ENCODE results near the gene UBC. TPM values are rescaled to one million over a fixed set of nuclear protein-coding genes. Genes with fewer than 3 reads are reported as not detected.
A peak's percentile ranks its signal among the peaks of the same experiment; 100 is the strongest.
"Not testable (repeated sequence)": the region's sequence is repeated elsewhere in the genome, so short reads cannot be mapped to it uniquely, and the experiment has no call there.

The UBC gene
- total and polyA plus RNA-seq, 2 donors (not counting 1 experiment from before 2014, with no cell fraction given), result 953 to 4,477 TPM

GRCh38 chr12:124913474-124914391, 717 bp downstream of the UBC start:
- Histone ChIP-seq H3K4me2 (replicated peaks; ENCODE audit: low read depth, low read length, poor library complexity, severe bottlenecking) (peak overlapping the region; percentile 78), H2AFZ (ENCODE audit: insufficient read depth, low read depth, low read length, poor library complexity, severe bottlenecking) (no peak overlapping the region), H3K79me2 (ENCODE audit: control insufficient read depth, insufficient read depth, low read length) (peaks cover 27% of the 10 kb centered on the region), H3K9ac (ENCODE audit: low read length) (peak overlapping the region; percentile 100), H3K4me1 (ENCODE audit: control insufficient read depth in 2 of 2, insufficient read depth in 2 of 2, low read length in 2 of 2) (peaks cover 47 to 58% of the 10 kb centered on the region in 2 donors), H3K27me3 (replicated peaks in 1 of 4; ENCODE audit: control extremely low read depth in 1 of 4, control insufficient read depth in 3 of 4, insufficient read depth in 4 of 4, low read length in 3 of 4) (no peaks in the 10 kb centered on the region), H3K27ac (ENCODE audit: low read length in 2 of 2) (peak overlapping the region; percentile 99 to 100), H3K9me3 (ENCODE audit: control extremely low read depth in 1 of 3, control insufficient read depth in 2 of 3, insufficient read depth in 1 of 3, low read length in 2 of 3) (no peaks in the 10 kb centered on the region), H4K20me1 (ENCODE audit: control insufficient read depth, insufficient read depth, low read length, poor library complexity, severe bottlenecking) (peaks cover 41% of the 10 kb centered on the region), H3K36me3 (replicated peaks in 1 of 2; ENCODE audit: control extremely low read depth in 1 of 2, control insufficient read depth in 1 of 2, extremely low read depth in 1 of 2, insufficient read depth in 2 of 2, low read length in 1 of 2) (peaks cover 4 to 24% of the 10 kb centered on the region in 2 experiments), H3K4me3 (ENCODE audit: control extremely low read depth in 1 of 5, extremely low read depth in 1 of 5, insufficient read depth in 1 of 5, low read depth in 2 of 5, low read length in 4 of 5) (peak overlapping the region; percentile 80 to 100 (median 99))
- Mint-ChIP-seq H3K27me3 (no peaks in the 10 kb centered on the region), H3K9me3 (ENCODE audit: insufficient read depth) (no peaks in the 10 kb centered on the region), H3K4me1 (peaks cover 73% of the 10 kb centered on the region), H3K27ac (peak overlapping the region; percentile 99), H3K4me3 (peak overlapping the region; percentile 99)
- ATAC-seq (ENCODE audit: low read depth), result peak; percentile 46
- TF ChIP-seq, protein P1, sequence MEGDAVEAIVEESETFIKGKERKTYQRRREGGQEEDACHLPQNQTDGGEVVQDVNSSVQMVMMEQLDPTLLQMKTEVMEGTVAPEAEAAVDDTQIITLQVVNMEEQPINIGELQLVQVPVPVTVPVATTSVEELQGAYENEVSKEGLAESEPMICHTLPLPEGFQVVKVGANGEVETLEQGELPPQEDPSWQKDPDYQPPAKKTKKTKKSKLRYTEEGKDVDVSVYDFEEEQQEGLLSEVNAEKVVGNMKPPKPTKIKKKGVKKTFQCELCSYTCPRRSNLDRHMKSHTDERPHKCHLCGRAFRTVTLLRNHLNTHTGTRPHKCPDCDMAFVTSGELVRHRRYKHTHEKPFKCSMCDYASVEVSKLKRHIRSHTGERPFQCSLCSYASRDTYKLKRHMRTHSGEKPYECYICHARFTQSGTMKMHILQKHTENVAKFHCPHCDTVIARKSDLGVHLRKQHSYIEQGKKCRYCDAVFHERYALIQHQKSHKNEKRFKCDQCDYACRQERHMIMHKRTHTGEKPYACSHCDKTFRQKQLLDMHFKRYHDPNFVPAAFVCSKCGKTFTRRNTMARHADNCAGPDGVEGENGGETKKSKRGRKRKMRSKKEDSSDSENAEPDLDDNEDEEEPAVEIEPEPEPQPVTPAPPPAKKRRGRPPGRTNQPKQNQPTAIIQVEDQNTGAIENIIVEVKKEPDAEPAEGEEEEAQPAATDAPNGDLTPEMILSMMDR (IDR thresholded peaks at IDR 0.05), result peak; percentile 79
- TF ChIP-seq EZH2 (IDR thresholded peaks at IDR 0.05; ENCODE audit: borderline replicate concordance, insufficient read depth, low read depth, low read length, poor library complexity, severe bottlenecking), result no peak
- intact Hi-C loops (cut with micrococcal nuclease), result loop anchor here (1.0 to 10.0 kb wide), 3 partner anchors 14 to 459 kb away; no protein-coding TSS in a partner anchor
- POLR2A ChIA-PET, result interaction anchor here (0.5 to 5.1 kb wide), 8 partner anchors 8 to 1635 kb away, joined by 3 to 74 read pairs (median 5); partner anchors contain the start of genes BRI3BP and DHX37
- DNase-seq, result peak; percentile 96
- WGBS (ENCODE audit: insufficient coverage), result 11% methylated on average over 46 of the region's 46 CpGs
- CTCF ChIA-PET, result interaction anchor here (0.8 to 17.1 kb wide), 5 partner anchors 8 to 26 kb away, joined by 3 to 392 read pairs (median 5); no protein-coding TSS in a partner anchor

- 96% methylated on average over 5 of the region's 21 CpGs for WGBS (ENCODE audit: insufficient coverage)
- intact Hi-C loops (cut with micrococcal nuclease), result loop anchor here (10.0 kb wide), 1 partner anchor 458 kb away; no protein-coding TSS in a partner anchor
- H3K27ac ChIP-seq (ENCODE audit: low read length in 2 of 2); H3K9me3 Mint-ChIP-seq (ENCODE audit: insufficient read depth); H3K4me2 ChIP-seq (replicated peaks; ENCODE audit: low read depth, low read length, poor library complexity, severe bottlenecking); ATAC-seq (ENCODE audit: low read depth); H3K27me3 ChIP-seq (replicated peaks in 1 of 4; ENCODE audit: control extremely low read depth in 1 of 4, control insufficient read depth in 3 of 4, insufficient read depth in 4 of 4, low read length in 3 of 4); H3K9me3 ChIP-seq (ENCODE audit: control extremely low read depth in 1 of 3, control insufficient read depth in 2 of 3, insufficient read depth in 1 of 3, low read length in 2 of 3); H3K9ac ChIP-seq (ENCODE audit: low read length); H2AFZ ChIP-seq (ENCODE audit: insufficient read depth, low read depth, low read length, poor library complexity, severe bottlenecking); H3K27me3 Mint-ChIP-seq; DNase-seq; H3K4me3 ChIP-seq (ENCODE audit: control extremely low read depth in 1 of 5, extremely low read depth in 1 of 5, insufficient read depth in 1 of 5, low read depth in 2 of 5, low read length in 4 of 5): not testable (repeated sequence)
- Histone ChIP-seq H3K4me1 (ENCODE audit: control insufficient read depth in 2 of 2, insufficient read depth in 2 of 2, low read length in 2 of 2) (peaks cover 37 to 48% of the 10 kb centered on the region in 2 donors), H3K79me2 (ENCODE audit: control insufficient read depth, insufficient read depth, low read length) (peaks cover 27% of the 10 kb centered on the region), H3K36me3 (replicated peaks in 1 of 2; ENCODE audit: control extremely low read depth in 1 of 2, control insufficient read depth in 1 of 2, extremely low read depth in 1 of 2, insufficient read depth in 2 of 2, low read length in 1 of 2) (peaks cover 4 to 24% of the 10 kb centered on the region in 2 experiments), H4K20me1 (ENCODE audit: control insufficient read depth, insufficient read depth, low read length, poor library complexity, severe bottlenecking) (peaks cover 41% of the 10 kb centered on the region)
- H3K4me3 Mint-ChIP-seq, result peak overlapping the region; percentile 99
- CTCF ChIA-PET, result interaction anchor here (1.3 to 17.1 kb wide), 2 partner anchors 9 to 27 kb away, joined by 4 to 392 read pairs; no protein-coding TSS in a partner anchor
- H3K27ac Mint-ChIP-seq, result peak overlapping the region; percentile 63
- peaks cover 66% of the 10 kb centered on the region for H3K4me1 Mint-ChIP-seq
- POLR2A ChIA-PET, result interaction anchor here (1.1 to 2.7 kb wide), 3 partner anchors 9 to 50 kb away, joined by 4 to 58 read pairs (median 4); no protein-coding TSS in a partner anchor
These were observed 1.7 kb downstream of the UBC start for GRCh38 chr12:124912529-124913287.

- ChIA-PET CTCF (interaction anchor here (1.0 to 13.4 kb wide), 3 partner anchors 9 to 27 kb away, joined by 3 to 384 read pairs (median 3); no protein-coding TSS in a partner anchor), POLR2A (interaction anchor here (0.6 to 1.0 kb wide), 4 partner anchors 10 to 477 kb away, joined by 3 to 6 read pairs (median 4); no protein-coding TSS in a partner anchor)
- Histone ChIP-seq H3K4me1 (ENCODE audit: control insufficient read depth in 2 of 2, insufficient read depth in 2 of 2, low read length in 2 of 2) (peaks cover 31 to 37% of the 10 kb centered on the region in 2 donors), H4K20me1 (ENCODE audit: control insufficient read depth, insufficient read depth, low read length, poor library complexity, severe bottlenecking) (peaks cover 41% of the 10 kb centered on the region), H3K36me3 (replicated peaks in 1 of 2; ENCODE audit: control extremely low read depth in 1 of 2, control insufficient read depth in 1 of 2, extremely low read depth in 1 of 2, insufficient read depth in 2 of 2, low read length in 1 of 2) (peaks cover 4 to 24% of the 10 kb centered on the region in 2 experiments), H3K79me2 (ENCODE audit: control insufficient read depth, insufficient read depth, low read length) (peaks cover 27% of the 10 kb centered on the region), H3K4me2 (replicated peaks; ENCODE audit: low read depth, low read length, poor library complexity, severe bottlenecking) (peak overlapping the region; percentile 10)
- not testable (repeated sequence) for DNase-seq; H2AFZ ChIP-seq (ENCODE audit: insufficient read depth, low read depth, low read length, poor library complexity, severe bottlenecking); H3K9ac ChIP-seq (ENCODE audit: low read length); ATAC-seq (ENCODE audit: low read depth); H3K9me3 Mint-ChIP-seq (ENCODE audit: insufficient read depth); H3K9me3 ChIP-seq (ENCODE audit: control extremely low read depth in 1 of 3, control insufficient read depth in 2 of 3, insufficient read depth in 1 of 3, low read length in 2 of 3); H3K27ac ChIP-seq (ENCODE audit: low read length in 2 of 2); H3K27me3 ChIP-seq (replicated peaks in 1 of 4; ENCODE audit: control extremely low read depth in 1 of 4, control insufficient read depth in 3 of 4, insufficient read depth in 4 of 4, low read length in 3 of 4); H3K27me3 Mint-ChIP-seq; H3K4me3 ChIP-seq (ENCODE audit: control extremely low read depth in 1 of 5, extremely low read depth in 1 of 5, insufficient read depth in 1 of 5, low read depth in 2 of 5, low read length in 4 of 5)
- Mint-ChIP-seq H3K4me1 (peaks cover 58% of the 10 kb centered on the region), H3K27ac (peak overlapping the region; percentile 33), H3K4me3 (peak overlapping the region; percentile 35)
- intact Hi-C loops (cut with micrococcal nuclease), result loop anchor here (10.0 kb wide), 1 partner anchor 457 kb away; no protein-coding TSS in a partner anchor
- no CpG with 5 or more reads among the region's 6 CpGs for WGBS (ENCODE audit: insufficient coverage)
These were observed 2.9 kb downstream of the UBC start for GRCh38 chr12:124911521-124911920.
